HG03558 (cell line): ENCODE results near the gene MCTP1.

Experiments
- ATAC-seq: cut with Tn5 transposase; IDR thresholded peaks from one replicate; pipeline ENCODE4 v1.9.1; 2021; ENCODE audit warnings: moderate number of reproducible peaks; ENCODE audit not compliant: unreplicated experiment; ENCODE audit errors: extremely low read depth

The MCTP1 gene

DNA sequence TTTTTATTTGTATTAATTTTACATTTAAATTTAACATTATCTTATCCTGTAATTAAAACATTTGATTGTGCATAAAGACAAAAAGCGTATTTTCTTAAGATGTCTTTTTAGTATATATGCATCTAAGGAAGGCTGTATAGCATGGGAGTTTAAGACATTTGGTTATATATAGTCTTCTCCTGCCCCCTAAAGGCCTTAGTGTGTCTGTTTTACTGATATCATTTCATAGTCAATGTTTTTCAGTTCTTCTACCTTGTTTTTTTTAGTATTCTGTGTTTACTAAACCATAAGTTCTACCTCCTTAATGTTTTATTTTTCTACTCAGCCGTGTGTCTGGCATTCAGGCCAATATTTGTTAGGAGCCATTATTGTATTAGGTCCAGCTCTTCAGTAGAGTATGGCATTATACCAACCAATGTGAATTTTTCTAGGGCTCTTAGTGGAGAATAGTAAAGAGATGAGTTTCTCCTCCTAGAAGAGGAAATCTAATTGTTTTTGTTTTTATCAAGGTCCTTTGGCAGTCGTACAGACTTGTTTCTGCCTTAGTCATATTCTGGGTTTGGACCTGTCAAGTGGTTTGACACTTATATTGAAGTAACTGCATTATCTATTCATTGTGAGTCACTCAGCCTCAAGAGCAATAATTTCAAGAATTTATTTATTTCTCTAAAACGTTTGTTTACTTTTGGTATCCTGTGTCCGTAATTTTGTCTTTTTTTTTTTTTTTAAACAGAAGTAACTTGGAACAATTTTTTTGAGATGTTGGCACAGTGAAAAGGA is 591.7 kb downstream of the MCTP1 start:
- ATAC-seq, result no peak

DNA sequence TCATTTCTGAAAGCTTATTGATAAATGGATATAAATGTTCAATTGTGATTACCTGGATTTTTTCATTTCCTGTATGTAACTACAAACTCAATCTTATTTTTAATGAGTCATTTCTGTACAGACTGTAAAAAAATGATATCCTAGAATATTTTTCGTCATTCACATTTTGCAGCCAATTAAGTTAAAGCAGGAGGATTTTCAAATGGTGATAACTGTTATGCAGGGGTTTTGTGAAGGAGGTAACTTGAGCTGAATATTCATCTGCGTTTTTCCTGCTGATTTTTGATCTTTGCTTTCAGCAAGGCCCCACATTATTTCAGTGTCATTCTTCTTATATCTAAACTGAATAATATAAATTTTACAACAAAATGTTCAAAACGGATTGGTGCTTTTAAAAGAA is 592.3 kb downstream of the MCTP1 start:
- no peak for ATAC-seq

DNA sequence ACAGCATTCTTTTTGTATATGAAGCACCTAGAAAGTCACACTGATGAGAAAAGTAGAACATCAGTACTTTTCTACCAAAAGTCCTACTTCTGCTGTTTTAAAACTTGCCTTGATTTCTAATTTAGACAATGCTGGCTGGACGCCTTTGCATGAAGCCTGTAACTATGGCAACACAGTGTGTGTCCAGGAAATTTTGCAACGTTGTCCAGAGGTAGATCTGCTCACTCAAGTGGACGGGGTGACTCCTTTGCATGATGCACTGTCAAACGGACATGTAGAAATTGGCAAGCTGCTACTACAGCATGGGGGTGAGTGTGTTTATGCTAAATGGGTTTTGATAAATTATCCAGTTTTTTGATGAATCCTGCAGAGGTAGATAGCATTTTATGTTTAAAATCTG is 592.9 kb downstream of the MCTP1 start:
- ATAC-seq, result no peak

DNA sequence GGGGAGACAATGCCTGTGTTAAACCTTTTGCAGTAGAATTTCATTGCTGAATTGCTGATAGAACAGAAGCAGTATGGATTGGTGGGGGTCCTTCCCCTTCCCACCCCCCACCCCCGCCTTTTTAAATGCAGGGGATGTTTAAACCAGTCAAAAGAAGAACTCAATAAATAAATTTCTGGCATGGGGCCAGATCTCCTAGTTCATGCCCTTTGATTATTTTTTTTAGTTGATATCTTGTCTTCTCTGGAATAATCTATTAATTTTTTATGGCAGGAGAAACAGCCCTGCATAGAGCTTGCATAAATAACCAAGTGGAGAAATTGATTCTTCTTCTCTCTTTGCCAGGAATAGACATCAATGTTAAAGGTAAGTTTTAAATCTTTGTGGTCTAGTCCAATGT is 593.6 kb downstream of the MCTP1 start:
- ATAC-seq, result no peak

DNA sequence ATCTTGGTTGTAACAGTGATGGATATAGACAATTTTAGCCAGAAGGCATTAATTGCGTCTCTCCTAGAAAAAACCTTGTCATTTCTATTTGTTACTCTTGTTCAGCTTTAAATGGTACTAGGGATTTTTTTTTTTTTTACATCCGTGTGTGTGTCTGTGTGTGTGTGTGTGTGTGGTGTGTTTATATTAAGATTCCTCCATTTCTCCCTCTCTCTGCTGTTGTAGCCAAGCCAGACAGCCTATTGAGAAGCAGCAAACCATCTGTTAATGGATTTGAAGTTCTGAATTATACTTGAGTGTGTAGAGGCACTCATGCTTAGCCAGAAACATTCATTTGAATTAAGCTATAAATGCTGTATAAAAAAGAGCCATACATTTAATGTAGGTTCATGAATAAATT is 594.1 kb downstream of the MCTP1 start:
- no peak for ATAC-seq

DNA sequence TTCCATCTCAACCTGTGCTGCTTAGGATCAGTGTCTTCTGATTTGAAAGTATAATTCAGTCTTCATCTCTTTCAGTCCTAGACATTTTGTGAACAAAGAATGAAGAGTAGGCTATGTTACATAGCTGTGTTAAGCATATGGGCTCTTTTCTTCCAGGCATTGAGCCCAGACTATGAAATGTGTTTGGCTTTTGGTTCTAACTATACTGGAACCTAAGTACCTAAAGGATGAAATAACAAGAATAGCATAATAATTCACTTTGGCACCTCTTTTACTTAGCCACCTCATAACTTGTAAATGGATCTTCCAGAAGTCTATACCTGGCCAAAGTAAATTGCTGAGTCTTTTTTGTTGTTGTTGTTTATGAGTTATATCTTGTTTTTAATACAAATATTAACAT is 595.0 kb downstream of the MCTP1 start:
- no peak for ATAC-seq

DNA sequence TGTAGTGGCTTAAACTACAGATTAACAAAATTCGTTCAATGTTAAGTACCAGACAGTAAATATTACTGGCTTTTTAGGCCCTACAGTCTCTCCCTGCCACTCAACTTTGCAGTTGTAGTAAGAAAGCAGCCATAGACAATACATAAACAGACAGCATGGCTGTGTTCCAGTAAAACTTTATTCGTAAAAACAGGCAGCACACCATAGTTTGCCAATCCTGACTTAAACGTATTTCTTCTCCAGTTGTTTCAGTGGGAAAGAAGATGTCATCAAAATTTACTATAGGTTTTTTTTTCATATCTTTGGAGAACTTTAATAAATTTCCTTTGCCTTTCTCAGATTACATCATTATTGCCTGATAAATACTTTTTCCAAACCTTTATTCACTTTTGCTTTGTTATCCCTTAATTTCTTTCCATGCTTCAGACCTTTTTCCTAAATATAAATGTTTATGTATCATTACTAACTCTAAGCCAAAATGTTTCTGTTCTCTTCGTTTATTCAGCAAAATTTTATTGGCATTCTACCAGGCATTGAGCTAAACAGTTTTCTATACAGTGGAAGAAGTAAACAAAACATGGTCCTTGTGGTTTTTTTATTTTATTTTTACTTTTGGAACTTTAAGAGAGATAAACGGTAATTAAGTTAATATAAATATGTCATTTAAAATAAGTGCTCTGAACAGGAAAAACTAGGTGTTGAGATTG is 601.9 kb downstream of the MCTP1 start:
- ATAC-seq, result no peak

DNA sequence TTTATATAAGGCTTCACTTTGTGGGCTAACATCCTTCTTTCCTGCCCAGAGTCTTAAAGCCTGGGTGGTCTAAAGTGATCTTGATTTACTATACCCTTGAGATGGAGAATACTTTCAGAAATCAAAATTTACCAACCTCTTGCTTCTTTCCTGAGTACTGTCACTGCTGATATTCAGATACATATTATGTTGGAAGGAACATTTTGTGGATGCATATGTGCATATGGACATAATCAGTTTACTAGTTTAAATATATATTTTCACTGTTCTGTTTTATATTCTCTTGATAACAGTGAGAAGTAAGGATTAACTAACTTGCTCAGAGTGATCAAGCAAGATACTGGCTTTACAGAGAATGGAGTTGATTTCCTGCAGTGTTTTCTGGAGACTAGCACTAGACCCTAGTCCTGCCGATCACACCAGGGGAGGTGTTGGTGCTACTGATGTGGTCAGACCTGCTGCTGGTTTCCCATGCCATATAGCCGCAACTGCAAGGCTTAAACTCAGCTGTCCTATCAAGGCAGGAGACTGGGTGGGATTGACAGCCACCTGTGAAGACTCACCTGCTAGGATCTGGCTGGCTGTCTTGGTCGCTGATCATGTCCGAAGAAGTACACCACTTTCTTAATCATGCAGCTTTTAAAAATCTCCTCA is 608.8 kb downstream of the MCTP1 start:
- ATAC-seq, result no peak

DNA sequence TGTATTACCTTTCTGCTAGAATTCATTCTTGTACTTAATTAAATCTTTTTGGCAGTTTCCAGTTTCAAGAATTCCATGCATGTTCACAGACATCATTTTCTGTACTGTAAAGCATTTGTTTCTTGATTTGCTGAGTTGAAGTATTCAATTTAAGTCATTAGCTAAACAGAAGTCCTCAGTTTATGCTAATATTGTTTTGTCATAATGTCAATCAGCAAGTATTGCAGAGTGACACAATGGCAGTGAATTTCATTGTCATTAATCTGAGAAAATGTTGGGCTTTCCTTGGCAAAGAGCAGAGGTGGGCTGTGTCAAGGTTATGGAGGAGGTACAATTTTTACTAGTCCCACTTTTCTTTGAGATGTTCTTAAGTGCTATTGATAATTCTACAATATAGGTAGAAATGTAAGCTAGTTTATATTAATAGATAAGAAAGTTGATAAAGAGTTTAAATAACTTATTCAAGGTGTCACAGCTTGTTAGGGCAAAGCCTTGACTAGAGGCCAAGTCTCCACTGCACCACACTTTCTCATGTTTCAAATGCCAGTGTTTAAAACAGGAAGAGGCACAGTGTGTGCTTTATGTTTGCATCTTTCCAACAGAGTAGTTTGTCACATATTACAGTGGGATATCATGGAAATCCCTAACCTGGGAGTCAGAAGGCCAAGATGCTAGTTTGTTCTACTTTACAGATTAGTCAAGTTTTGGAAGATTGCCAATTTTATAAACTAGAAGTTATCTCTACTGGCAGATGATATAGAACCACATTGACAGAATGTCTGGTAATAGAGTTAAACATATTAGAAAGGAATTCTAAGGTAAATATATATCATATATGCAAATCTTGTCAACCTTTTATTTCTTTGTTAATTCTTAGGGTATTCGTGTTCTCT is 610.2 kb downstream of the MCTP1 start:
- ATAC-seq, result no peak

DNA sequence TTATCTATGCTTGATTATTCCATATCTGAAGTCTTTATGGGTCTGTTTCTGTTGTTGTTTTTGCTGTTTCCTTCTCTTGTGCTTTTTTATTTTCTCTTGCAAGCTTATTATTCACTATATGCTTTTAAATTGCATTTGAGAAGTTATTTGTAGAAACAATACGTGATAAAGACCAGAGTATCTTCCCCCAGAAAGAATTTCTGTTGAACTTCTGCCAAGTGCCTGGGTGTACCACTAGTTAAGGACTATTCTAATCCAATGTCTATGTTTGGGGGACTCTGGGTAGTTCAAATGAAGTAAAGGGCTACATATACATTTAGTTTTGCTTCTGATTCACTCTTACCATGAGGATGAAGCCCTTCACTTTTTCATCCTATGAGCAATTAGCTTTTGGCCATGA is 612.1 kb downstream of the MCTP1 start:
- ATAC-seq, result no peak

DNA sequence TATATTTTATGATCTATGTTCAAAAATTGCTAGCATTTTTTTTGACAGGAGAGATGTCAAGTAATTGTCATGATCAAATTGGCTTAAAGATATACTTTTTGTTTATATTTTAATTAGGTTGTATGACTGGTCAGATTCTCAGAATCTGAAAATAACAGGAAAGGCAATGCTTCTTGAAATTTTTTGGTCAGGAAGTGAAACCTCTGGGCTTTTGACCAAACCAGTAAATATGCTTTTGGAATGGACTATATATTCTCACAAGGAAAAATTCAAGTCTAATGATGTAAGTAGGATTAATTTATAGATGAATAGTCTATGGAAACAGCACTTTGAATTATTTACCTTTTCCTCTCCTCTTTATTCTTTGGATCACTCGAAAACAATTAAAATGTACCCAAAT is 614.2 kb downstream of the MCTP1 start:
- ATAC-seq, result no peak

DNA sequence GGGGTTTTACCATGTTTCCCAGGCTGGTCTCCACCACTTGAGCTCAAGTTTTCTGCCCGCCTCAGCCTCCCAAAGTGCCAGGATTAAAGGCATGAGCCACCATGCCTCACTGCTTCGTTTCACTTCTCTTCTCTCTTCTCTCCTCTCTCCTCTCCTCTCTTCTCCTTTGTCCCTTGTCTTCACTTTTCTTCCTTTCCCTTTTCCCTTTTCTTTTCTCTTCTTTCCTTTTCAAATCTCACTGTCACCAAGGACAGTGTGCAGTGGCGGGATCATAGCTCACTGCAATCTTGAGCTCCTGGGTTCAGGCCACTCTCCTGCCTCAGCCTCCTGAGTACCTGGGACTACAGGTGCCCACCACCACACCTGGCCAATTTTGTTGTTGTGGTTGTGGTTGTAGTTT is 617.0 kb downstream of the MCTP1 start:
- no peak for ATAC-seq

DNA sequence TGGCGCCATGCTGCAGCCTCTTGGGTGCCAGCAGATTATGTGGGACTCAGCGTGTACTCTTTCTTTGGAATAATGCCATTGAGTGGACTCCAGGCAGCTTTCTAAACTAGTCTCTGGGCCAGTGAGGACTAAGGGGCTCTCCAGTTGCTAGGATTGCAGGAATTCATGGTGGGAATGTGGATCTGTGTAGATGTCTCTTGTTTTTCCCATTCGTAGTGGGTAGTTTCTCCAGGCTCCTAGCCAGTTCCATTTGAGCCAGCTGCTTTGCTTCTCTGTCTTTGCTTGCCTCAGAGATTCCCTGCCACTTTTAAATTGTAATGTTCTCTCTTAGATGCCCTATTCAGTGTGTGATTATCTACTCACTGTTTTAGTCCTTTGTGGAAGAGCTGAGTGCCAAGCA is 623.8 kb downstream of the MCTP1 start:
- no peak for ATAC-seq

DNA sequence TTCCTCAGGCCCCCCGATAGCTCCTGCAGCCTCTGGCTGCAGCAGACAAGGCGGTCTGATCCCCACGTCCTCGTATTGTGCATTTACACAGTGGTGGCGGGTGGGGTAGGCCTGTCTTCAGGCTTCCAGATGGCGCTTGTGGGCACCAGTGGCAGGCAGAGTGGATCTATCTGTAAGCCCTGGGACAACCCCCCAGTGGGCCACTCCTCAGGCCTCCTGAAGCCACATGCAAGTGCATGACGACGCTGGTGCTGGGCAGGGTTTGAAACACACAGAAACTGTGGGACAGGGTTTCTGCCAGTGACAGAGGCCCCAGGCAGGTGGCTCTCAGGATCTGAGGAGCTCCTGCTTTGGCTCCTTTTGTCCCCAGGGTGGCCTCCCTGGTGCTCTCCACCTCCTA is 624.4 kb downstream of the MCTP1 start:
- no peak for ATAC-seq

DNA sequence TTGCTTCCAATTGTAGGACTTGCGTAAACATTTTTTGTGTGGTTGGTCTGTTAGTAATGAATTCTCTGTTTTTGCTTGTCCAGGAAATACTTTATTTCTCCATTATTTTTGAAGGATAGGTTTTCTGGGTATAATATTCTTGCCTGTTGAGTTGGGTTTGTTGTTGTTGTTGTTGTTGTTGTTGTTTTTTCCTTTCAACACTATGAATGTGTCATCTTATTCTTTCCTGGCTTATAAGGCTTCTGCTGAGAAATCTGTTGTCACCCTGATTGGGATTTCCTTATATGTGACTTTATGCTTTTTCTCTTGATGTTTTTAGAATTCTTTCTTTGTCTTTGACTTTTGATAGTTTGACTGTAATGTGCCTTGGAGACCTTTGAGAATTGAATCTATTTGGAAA is 626.6 kb downstream of the MCTP1 start:
- no peak for ATAC-seq
